HG02759 (cell line): Measurements from ENCODE around the gene SPINK4.

Experiments used
- ATAC-seq: cut with Tn5 transposase; IDR thresholded peaks from one replicate; pipeline ENCODE4 v1.9.1; 2021; ENCODE audit warnings: mild to moderate bottlenecking, moderate library complexity; ENCODE audit not compliant: unreplicated experiment

Gene SPINK4

GRCh38 chr9:33229359-33230114 is 10.4 kb upstream of the SPINK4 start:
- no peak for ATAC-seq

GRCh38 chr9:33230756-33231622 is 9.0 kb upstream of the SPINK4 start:
- ATAC-seq, result no peak

- ATAC-seq, result no peak
These were observed 8.4 kb upstream of the SPINK4 start for GRCh38 chr9:33231623-33231942.

- ATAC-seq, result no peak
These were observed 7.2 kb upstream of the SPINK4 start for GRCh38 chr9:33232815-33233214.

- no peak for ATAC-seq
These were observed 6.2 kb upstream of the SPINK4 start for GRCh38 chr9:33233626-33234342.

GRCh38 chr9:33234511-33235467 is 5.2 kb upstream of the SPINK4 start:
- ATAC-seq, result no peak

GRCh38 chr9:33236571-33236970 is 3.4 kb upstream of the SPINK4 start:
- ATAC-seq, result no peak

GRCh38 chr9:33241298-33241697 is 1.3 kb downstream of the SPINK4 start:
- no peak for ATAC-seq

GRCh38 chr9:33242609-33243134 is 2.7 kb downstream of the SPINK4 start:
- ATAC-seq, result no peak

GRCh38 chr9:33244137-33244784 is 4.3 kb downstream of the SPINK4 start:
- ATAC-seq, result no peak

GRCh38 chr9:33245341-33245740 is 5.4 kb downstream of the SPINK4 start:
- no peak for ATAC-seq

- ATAC-seq, result no peak
These were observed 6.4 kb downstream of the SPINK4 start for GRCh38 chr9:33246269-33246860.

- peak; percentile 11 for ATAC-seq
These were observed 8.6 kb downstream of the SPINK4 start for GRCh38 chr9:33248606-33249005.

- peak; percentile 61 for ATAC-seq
These were observed 9.2 kb downstream of the SPINK4 start for GRCh38 chr9:33249087-33249658.

- no peak for ATAC-seq
These were observed 10.0 kb downstream of the SPINK4 start for GRCh38 chr9:33249983-33250382.

GRCh38 chr9:33250458-33250995 is 10.6 kb downstream of the SPINK4 start:
- no peak for ATAC-seq

GRCh38 chr9:33254211-33254610 is 14.2 kb downstream of the SPINK4 start:
- ATAC-seq, result no peak

- ATAC-seq, result no peak
These were observed 15.0 kb downstream of the SPINK4 start for GRCh38 chr9:33255014-33255413.

GRCh38 chr9:33255471-33255870 is 15.5 kb downstream of the SPINK4 start:
- ATAC-seq, result no peak
